COR-L47 (cell line): ENCODE measurements around the gene SNX20.

Experiments
- DNase-seq: peaks from one replicate; lab custom pipeline; 2025; lab: John Stamatoyannopoulos, UW

Gene SNX20

DNA sequence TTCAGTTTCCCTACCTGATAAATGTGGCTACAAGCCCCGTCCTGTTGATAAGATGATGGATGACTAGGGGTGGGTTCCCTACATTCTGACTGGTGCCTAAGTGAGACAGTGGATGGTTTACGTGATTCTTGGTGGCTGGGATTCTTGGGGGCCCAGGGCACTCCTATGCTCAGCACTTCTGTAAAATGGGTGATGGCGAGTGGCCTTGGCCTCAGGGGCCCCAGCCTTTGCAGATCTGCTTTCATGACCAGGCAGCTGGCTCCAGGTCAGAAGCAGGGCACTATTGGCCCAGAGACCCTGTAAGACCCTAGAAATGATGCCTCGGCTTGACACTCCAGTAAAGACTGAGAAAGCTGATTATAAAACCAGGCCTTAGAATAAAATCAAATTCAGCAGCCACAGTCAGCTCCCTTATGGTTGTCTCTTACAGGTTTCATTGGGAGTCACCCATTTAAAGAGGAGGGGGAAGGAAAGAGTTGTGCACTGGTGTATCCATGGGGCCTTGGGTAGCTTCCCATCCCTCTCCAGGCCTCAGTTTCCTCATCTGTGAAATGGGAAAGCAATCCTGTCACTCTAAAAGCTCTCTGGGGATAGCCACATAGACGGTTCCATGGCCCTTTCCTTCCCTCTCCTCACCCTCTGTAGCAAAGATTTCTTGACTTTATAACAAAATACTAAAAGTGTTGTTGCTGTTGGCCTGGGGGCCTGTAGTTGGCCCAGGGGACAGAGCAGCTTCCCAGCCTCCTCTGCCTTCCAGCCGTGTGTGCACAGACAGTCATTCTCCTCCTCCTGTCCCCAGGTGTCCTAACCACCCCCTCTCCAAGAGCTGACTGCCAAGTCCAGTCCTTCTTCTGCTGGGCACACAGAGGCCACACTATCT, 1.2 kb downstream of the SNX20 start:
- DNase-seq: no peak

DNA sequence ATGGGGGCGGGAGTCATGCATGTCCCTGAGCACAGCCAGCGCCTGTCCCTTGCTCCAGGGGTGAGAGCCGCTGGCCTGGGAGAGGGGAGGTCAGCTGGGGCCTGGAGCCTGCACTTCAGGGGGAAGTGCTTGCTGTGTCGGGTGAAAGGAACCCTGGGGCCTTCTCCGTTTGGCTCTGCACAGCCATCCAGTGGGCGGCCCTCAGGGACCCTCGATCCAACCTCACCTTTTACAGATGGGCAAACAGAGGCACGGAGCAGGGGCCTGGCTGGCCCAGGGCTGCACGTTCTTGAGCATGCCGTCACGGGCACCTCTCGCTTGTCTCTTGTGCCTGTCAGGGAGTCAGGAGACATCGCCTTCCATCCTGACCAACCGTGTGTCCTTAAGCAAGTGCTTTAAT, 1.8 kb downstream of the SNX20 start:
- no peak for DNase-seq

DNA sequence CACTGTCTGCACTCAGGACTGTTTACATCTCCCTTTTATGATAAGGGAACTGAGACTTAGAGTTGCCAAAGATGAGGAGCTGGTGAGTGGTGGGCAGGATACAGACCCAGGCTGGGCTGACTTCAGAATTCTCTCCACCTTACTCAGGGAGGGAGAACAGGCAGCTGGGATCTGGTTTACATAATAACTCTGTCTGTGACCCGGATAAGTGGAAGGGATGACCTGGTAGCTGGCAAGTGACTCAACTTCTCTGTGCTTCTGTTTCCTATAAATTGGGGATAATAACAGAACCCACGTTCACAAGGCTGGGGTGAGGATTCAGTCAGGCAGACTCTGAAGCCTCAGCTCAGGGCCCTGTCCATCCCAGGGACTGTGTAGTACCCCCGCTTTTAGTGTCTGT, 2.6 kb downstream of the SNX20 start:
- DNase-seq: no peak

DNA sequence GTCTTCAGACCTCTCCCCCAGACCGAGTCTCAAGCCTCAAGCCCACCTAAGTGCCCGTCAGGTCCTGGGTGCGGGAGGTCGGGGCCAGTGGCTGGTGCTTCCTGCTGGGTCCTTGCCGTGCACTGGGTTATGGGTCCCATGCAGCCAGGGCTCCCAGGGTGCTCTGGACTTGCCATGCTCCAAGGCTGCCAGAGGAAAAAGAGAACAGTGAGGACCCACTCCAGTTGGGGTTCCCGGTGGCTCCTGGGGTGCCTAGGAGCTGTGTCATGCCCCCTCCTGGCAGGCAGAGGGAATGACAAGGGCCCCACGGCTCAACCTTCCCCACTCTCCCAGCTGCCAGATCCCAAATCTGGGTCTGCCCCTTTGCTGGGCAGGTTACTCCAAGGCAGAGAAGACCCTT, 3.8 kb downstream of the SNX20 start:
- no peak for DNase-seq

DNA sequence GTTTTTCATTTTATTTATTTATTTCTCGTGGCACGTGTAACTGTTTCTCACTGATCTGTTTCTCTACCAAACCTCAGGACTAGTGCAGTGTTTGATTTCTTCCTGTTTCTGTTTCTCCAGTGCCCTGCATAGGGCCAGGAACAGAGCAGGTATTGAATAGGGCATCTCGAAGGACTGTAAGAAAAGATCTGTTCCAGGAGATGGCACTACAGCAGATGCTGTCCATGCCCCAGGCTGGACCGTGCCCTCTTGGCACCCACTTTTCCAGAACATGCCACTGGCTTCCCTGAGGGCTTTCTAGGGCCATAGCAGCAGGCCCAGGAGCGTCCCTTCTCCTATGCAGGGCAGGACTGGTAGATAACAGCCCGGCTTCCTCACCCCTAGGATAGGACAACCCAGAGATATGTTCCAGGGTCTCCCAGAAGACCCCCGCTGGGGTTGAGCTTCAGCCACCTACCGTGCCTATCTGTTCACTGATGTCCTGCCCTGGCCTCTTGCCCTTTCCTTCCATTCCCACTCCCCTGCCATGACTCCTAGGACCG, 4.4 kb downstream of the SNX20 start:
- no peak for DNase-seq

DNA sequence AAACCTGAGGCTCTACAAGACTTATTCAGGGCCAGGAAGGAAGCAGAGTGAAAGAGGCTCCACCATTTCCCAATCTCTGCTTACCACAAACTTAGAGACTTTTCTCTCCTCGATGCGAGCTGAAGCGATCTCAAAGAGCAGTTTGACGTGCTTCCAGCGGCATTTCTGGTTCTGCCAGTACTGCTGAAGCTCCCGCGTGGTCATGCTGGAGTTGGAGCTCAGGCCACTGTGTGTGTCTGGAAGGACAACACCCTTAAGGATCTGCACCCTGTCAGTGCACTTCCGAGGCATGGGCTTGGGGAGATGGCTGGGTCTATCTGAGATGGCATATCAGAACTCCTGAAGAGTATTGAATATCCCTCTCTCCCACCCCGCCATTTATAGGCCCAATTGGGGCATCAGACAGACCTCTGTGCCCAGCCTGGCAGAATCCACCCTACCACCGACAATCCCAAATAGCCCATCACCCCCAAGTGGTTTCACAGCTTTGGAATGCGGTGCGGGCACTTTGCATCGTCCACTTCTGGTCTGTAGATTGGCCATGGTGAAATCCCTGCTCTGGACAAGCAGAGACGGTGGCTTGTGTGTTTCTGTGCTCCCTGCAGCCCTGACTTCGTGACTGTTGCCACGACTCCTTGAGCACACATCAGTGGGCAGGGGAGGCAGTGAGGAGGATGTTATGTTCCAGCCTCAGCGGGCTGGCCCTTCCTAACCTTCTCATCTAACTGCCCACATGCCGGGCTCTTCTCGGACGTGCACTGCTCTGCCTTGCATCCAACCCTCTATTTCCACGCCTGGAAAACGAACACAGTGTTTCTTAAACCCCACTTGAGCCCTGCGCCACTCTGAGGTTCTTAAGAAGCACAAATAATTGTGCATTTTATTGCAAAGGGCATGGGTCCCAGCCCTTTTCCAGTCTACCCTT, 5.2 kb downstream of the SNX20 start:
- DNase-seq: no peak

DNA sequence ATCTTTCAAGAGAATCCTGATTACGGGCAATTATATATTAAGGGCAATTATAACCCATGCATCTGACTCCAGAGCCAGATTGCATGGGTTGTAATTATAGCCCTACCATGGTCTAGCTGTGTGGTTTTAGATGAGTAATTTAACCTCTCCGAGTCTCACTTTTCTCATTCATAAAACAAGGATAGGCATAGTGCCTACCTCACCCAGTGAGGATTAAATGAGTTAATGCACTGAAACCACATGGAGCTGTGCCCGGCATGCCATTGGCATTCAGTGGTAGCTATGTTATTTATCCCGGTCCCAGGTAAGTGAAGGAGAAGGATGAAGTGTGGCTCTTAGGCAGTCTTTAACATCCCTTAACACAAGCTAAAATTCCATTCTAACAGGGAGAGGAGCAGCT, 6.3 kb downstream of the SNX20 start:
- DNase-seq: no peak

DNA sequence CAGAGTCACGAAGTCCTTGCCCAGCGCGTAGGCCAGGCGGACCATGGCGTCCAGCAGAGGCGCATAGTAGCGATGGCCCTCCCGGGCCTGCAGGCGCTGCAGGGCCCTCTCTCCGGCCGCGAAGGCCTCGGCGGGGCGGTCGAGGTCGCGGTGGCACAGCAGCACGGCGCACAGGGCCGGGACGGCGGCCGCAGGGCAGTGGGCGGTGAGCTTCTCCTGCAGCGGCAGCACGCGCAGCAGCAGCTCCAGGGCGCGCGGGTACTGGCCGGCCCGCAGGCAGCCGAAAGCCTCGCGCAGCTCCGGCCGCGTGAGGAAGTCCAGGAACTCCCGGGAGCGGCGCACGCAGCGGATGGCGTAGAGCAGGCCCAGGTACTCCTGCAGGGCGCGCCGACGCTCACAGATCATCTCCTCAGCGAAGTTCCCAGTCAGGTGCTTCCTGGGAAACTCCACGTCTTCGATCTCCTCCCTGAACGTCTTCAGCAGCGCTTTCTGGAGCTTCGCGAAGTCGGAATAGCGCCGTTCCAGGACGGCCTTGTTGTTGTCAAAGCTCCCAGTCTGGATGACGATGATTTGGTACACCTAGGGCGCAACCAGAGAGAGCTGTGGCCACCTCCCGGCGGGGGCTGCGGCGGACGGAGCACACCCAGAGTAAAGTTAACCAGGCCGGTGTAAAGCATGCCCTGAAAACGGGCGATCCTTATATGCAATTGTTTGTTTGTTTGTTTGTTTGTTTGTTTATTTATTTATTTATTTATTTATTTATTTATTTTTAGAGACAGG, 7.4 kb downstream of the SNX20 start:
- no peak for DNase-seq

DNA sequence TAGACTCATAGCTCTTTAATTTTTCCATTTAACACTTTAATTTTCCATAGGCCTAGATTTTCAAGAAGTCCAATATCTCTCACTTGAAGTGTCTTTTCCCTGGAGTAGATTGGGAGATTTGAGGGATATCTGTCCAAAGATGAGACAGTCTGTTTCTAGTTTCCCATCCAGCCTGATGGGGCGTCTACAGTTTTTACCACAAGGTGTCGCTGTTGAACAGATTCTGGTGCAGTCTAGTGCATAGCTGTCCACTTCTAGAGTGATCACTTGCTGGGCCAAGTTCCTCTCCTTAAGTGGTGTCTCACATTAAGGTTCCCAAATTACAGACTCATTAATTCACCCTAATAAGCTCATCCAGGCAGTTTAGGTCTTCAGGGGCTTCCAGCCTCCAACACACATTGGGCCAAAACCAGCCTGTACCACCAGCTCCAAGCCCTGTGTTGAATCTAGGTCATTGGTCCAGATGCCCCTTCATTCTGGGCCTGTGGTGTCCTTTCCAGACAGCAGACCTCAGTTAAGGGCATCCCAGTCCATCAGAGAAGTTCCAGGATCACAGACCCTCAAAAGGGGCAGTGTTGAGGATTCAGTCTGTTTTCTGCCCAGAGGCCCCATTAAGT, 9.4 kb downstream of the SNX20 start:
- no peak for DNase-seq

DNA sequence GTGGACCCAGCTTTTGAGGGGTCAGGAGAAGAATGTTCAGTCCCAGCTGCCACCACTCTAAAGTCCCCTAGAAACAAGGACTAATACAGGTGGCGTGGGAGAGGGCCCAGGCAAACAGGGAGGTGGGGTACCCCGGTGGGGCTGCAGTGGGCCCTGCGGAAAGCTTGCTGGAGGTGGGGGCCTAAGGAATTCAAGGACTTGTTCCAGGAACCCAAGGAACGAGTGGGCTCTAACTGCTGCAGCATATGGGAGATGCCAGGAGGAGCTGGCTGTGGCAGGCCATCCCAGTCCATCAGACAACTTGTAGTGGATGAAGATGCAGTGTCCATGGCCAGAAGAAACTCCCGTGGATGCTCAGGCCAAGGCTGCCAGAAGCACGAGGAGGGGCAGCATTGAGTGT, 10.6 kb downstream of the SNX20 start:
- no peak for DNase-seq

DNA sequence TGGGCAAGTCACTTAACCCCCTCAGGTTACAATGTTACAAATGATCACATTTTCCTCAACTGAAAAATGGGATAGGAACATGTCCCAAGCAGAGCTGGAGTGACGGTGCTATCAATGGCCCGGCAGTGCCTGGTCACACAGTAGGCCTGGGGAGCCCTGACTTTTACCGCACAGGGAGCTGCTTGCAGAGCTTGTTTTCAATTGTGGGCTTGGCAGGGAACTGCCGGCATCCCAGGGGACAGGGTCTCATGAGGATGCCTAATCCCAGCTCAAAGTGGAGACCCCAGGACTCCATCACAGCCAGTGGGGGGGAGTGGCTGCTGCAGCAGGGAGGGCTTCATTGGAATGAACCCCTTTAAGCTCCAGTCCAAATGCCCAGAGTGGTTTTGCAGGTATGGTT, 11.4 kb downstream of the SNX20 start:
- no peak for DNase-seq

DNA sequence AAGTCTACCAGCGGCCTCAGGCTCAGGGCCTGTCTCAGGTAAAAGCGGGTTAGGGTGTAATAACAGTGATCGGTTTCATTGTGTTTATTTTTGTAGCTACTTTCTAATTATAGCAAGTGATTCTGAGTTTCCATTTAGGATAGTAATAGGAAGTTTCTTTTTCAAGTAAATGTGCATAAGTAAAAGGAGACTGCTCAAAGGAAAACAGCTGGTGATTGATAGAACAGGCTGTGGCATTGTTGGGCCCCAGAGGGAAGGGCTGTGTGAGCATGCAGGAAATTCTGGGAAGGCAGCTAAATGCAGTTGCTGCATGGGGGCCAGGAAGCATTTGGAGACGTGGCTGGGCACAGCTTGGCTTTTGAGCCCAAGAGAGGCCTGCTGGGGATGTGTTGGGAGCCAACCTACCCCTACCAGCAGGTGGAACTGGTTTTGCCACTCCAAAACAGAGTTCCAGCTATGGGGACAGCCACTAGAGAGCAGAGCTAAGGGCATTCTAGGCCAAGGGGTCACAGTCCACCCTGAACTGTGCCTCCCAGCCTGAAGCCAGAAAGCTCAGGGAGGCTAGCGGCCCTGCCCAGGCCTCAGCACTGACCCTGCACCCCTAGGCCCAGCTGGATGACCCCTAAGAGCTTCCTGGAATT, 12.6 kb downstream of the SNX20 start:
- no peak for DNase-seq

DNA sequence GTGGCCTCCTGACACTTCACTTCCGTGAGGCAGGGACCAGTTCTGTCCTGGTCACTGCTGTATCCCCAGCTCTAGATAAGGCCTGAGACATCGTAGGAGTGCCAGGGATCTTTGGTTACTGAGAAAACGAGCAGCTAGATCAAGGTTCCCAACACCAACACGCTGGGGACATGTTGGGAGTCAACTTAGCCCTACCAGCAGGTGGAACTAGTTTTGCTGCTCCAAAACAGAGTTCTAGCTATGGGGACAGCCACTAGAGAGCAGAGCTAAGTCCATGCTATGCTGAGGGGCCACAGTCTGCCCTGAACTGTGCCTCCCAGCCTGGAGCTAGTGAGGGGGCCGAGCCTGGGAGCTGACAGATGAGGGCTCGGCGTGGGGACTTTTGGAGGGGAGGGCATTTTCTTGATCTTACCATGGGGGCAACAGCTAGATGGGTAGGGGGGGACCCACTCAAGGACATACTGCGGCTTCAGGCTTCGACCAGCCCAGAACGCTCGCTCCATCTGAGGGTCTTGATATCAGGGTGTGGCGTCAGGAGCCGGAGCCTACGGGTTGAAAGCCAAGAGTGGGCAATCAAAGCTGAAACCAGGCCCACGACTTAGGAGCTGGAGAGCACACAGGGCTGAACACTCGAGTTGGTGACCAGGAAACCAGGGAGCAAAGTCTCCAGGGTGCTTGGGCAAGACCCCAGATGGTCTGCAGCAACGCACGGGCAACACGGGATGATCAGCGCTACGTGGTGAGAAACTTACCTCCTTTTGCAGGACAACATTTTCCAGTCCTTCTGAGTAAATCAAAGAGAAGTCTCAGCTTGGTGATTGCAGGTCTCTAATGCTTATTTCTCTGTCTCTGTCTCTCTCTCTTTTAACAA, 13.4 kb downstream of the SNX20 start:
- no peak for DNase-seq

DNA sequence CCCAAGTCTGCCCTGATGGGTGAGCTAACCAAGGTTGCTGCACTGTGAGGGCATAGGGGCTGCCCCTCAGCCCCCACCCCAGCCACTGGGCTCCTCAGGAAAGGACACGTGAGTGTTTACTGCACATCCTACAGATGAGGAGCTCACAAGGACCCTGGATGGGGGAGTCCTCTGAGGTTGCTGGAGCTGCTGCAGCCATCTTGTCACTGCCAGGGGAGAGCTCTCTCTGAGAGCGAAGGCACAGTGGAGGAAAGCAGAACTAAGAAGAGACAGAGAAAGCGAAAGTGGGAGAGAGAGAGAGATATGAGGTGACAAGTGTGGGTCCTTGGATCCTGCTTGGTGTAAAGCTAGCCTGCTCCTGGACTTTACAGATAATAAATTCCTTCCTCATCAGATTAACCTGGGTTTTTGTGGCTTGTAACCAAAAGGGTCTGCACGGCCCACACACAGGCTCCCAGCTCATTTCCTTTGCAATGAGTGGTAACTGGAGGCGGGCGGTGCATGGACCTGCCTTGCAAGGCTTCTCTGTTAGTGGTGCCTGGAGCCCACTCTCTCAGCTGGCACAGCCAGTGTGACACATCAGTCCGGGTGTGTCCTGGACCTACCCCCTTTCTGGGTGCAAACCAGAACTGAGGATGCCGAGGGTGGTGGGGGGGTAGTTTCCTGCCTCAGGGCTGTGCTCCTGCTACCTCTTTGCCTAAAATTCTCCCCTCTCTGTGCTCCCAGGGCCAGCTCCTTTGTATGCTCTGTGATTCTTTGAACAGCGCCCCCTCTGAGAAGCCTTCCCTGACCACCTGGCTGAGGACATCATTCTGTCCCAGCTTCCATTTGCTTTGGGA, 14.2 kb downstream of the SNX20 start:
- no peak for DNase-seq

DNA sequence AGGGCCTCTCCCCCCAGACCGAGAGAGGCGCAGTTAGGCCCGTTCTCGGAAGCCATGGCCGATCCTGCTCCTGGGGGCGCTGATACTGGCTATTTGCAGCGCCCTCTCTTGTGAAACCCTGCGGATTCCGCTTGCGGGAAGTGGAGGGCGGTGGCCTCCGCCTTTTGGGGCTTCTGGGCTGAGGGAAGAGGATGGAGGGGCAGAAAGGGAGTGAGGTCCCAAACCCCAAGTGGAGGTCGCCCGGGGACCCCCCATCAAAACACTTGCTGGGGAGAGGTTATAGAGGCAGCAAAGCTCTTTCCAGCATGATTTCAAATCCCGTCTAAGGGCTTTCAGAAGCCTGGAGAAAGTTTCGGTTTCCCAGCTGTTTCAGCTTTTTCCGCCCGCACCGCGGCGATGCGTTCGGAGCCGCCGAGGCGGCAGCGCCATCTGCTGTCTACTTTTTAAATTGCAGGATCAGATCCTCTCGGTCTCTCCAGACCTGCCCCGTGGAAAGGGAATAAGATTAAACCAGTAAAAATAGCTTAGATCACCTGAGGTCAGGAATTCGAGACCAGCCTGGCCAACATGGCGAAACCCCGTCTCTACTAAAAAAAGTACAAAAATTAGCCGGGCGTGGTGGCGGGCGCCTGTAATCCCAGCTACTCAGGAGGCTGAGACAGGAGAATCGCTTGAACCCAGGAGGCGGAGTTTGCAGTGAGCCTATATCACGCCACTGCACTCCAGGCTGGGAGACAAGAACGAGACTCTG, 15.8 kb downstream of the SNX20 start:
- peak; percentile 53 for DNase-seq

DNA sequence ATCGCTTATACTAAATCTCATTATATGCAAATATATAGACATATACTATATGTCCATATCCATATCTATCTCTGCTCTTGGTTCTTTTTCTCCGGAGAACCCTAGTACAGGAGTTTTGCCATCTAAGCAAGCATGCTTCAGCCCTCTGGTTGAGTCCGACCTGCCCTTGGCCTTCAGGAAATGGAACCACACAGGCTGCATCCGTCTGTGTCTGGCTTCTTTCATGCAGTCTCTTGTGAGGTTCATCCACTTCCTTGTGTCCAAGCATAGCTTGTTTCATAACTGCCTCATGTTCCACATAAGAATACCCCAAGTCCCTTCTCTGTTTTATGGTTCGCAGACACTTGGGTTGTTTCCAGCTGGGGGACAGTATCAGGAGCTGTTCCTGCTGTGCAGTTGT, 16.8 kb downstream of the SNX20 start:
- no peak for DNase-seq

DNA sequence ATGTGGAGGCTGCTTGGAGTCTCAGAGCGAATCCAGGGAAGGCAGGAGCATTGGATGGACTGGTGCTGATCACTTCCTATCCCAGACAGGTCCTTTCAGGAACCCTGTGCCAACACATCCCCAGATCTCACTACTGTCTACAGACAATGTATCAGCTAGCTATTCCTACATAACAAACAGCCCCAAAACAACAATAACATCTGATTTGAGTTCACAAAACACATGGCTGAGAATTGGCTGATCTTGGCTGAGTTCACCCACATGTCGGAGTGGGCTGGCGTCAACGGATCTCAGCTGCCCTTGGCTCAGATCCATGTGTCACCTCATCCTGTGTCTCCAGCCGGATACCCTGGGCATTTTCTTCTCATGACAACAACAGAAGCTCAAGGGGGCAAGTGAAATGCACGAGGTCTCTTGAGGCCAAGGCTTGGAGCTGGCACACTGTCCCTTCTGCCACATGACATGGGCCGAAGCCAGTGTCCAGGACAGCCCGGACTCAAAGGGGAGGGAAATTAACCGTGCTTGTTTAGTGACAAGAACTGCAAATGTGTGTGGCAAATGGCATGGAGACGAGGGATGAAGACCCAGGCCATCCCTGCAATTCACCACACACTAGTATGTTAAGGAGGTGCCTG, 18.7 kb downstream of the SNX20 start:
- DNase-seq: no peak

DNA sequence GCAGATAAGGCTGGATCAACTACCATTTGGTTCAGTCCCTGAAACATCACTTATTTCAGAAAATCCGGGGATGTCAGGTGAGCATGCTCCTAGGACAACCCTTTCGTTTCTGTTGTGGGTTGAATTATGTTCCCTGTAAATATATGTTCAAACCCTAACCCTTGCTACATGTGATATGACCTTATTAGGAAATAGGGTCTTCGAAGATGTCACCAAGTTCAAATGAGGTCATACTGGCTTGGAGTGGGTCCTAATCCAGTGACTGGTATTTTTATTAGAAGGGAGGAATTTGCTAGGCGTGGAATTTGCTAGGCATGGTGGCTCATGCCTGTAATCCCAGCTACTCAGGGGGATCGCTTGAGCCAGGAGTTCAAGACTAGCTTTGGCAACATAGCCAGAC, 21.3 kb downstream of the SNX20 start:
- DNase-seq: no peak
